ENCODE results near the gene TBCCD1.

DNA sequence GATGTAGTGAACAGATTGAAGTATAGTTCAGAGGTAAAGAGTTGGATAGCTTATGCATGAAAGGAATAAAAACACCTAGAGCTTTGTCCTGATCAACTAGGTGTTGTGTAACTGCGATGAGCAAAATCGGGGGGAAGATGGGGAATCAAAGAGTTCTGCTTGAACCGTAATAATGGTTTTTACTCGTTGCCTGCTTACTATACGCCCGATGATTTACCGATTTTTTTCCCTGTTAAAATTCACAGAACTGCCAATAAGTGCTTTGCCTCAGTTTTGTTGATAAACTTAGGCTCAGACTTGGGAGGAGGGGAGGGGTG is 2.6 kb upstream of the TBCCD1 start:
- TF ChIP-seq POLR2AphosphoS5 (IDR thresholded peaks at IDR 0.05; ENCODE audit: low read depth, low read length), result no peak
- TF ChIP-seq SPI1 (IDR thresholded peaks at IDR 0.05; ENCODE audit: low read depth, low read length), result no peak
- TF ChIP-seq POLR2A (IDR thresholded peaks at IDR 0.05; ENCODE audit: low read depth, low read length), result no peak
